PC-3 (cell line): ENCODE results near the gene ANKFN1. TPM values are rescaled to one million over a fixed set of nuclear protein-coding genes. Genes with fewer than 3 reads are reported as not detected.

Source experiments
- ATAC-seq: fragments of 200-7000 bp; cut with Tn5 transposase; 2 replicates; pipeline ENCODE4 v1.9.1; 2020; ENCODE audit warnings: mild to moderate bottlenecking, moderate library complexity
- BruUV-seq: library from RNA; stranded (reverse); fragments of 400-500 nt; replicated peaks from 2 replicates; lab custom pipeline; 2021; lab: Mats Ljungman, UMichigan
- CTCF ChIA-PET: fragments of 300-600 bp; sonication (Branson Sonifier 250); formaldehyde crosslinking; loops from one replicate; lab custom pipeline; 2022; ENCODE audit warnings: antibody characterized with exemption; lab: Charles Lee
- POLR2A ChIA-PET: fragments of 300-600 bp; sonication (Branson Sonifier 250); formaldehyde crosslinking; loops from one replicate; lab custom pipeline; 2022; ENCODE audit warnings: antibody characterized with exemption; ENCODE audit not compliant: unreplicated experiment; lab: Charles Lee
- DNase-seq: peaks from one replicate; pipeline ENCODE4 v3.0.0-alpha.2; 2015
- H2AFZ ChIP-seq: fragments of 300-600 bp; sonication (generic); 2 replicates; pipeline ENCODE4 v1.6.0; 2016; ENCODE audit warnings: antibody characterized with exemption, low read length
- H3F3A ChIP-seq: fragments of 300-600 bp; sonication (generic); one replicate; pipeline ENCODE4 v1.6.0; 2017; ENCODE audit warnings: antibody characterized with exemption, low read length, control low read depth, mild to moderate bottlenecking; ENCODE audit not compliant: unreplicated experiment
- H3K27ac ChIP-seq: fragments of 300-600 bp; sonication (generic); 2 replicates; pipeline ENCODE4 v1.5.1; 2016; ENCODE audit warnings: mild to moderate bottlenecking, low read length
- H3K27me3 ChIP-seq: fragments of 300-600 bp; sonication (generic); 2 replicates; pipeline ENCODE4 v1.6.1; 2016; ENCODE audit warnings: low read length, mixed read lengths
- H3K36me3 ChIP-seq: fragments of 300-600 bp; sonication (generic); 2 replicates; pipeline ENCODE4 v1.6.1; 2016; ENCODE audit warnings: low read depth, mixed run types, low read length, mixed read lengths
- H3K4me1 ChIP-seq: fragments of 300-600 bp; sonication (generic); 2 replicates; pipeline ENCODE4 v1.5.1; 2016; ENCODE audit warnings: low read length; ENCODE audit not compliant: insufficient read depth
- H3K4me2 ChIP-seq: fragments of 300-600 bp; sonication (generic); 2 replicates; pipeline ENCODE4 v1.6.0; 2016; ENCODE audit warnings: low read length
- H3K4me3 ChIP-seq: fragments of 300-600 bp; sonication (generic); 2 replicates; pipeline ENCODE4 v1.5.1; 2016; ENCODE audit warnings: mild to moderate bottlenecking, low read length, mixed read lengths
- H3K79me2 ChIP-seq: fragments of 300-600 bp; sonication (generic); 2 replicates; pipeline ENCODE4 v1.6.1; 2017; ENCODE audit warnings: low read length, mixed read lengths
- H3K9ac ChIP-seq: fragments of 300-600 bp; sonication (generic); 2 replicates; pipeline ENCODE4 v1.6.0; 2016; ENCODE audit warnings: mild to moderate bottlenecking, low read length
- H3K9me2 ChIP-seq: fragments of 300-600 bp; sonication (generic); replicated peaks from 2 replicates; pipeline ENCODE4 v1.6.1; 2016; ENCODE audit warnings: mixed run types, low read length, mixed read lengths
- H3K9me3 ChIP-seq: fragments of 300-600 bp; sonication (generic); 2 replicates; pipeline ENCODE4 v1.6.1; 2016; ENCODE audit warnings: low read length, mixed read lengths
- H4K20me1 ChIP-seq: fragments of 300-600 bp; sonication (generic); 2 replicates; pipeline ENCODE4 v1.6.1; 2016; ENCODE audit warnings: low read length, mixed read lengths
- EZH2 ChIP-seq: fragments of 300-600 bp; sonication (generic); IDR thresholded peaks from one replicate; pipeline ENCODE4 v1.6.1; 2017; ENCODE audit warnings: antibody characterized with exemption, mild to moderate bottlenecking, low read length; ENCODE audit not compliant: unreplicated experiment
- EZH2phosphoT487 ChIP-seq: fragments of 300-600 bp; sonication (generic); IDR thresholded peaks from 2 replicates; pipeline ENCODE4 v1.6.1; 2018; ENCODE audit warnings: mild to moderate bottlenecking, antibody characterized with exemption, low read length, borderline replicate concordance
- intact Hi-C: fragments of 100-400 bp; cut with micrococcal nuclease; formaldehyde crosslinking; loops from 2 replicates; pipeline ENCODE4 v1.9.0; 2023
- total RNA-seq: library from RNA; depleted of rRNA; stranded (reverse); fragments of >200 nt; gene quantifications from 2 replicates; pipeline ENCODE4 v1.2.3, GENCODE V29; 2014
- TF ChIP-seq, protein P1 (sequence below): fragments of 300-600 bp; sonication (generic); conservative IDR thresholded peaks from 2 replicates; pipeline ENCODE4 v1.5.1; 2017; ENCODE audit warnings: antibody characterized with exemption, low read depth, mild to moderate bottlenecking, low read length

The ANKFN1 gene
- total RNA-seq, 1 experiment from 2014 or later = not detected

DNA sequence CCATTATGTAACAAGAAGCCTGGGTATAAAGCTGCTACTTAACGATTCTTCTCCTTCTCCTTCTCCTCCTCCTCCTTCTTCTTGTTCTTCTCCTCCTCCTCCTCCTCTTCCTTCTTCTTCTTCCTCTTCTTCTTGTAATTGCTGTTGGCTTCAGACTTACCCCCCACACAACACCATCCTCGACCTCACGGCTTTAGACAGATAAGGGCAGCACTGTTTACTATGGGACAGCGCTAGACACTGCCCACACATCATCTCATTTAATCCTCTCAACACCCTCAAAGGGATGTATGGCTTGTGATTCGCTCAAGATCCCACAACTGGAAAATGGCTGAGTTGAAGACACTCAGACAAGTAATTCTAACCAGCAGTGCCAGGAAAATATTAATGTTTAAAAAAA, 379.7 kb downstream of the ANKFN1 start:
- ChIA-PET POLR2A (no interaction called here), CTCF (no interaction called here)
- intact Hi-C loops = no loop called here
- H3K4me3 ChIP-seq = no peak overlapping the region
- H3K4me1 ChIP-seq = no peaks in the 10 kb centered on the region
- H3K27me3 ChIP-seq = peaks cover 63% of the 10 kb centered on the region
- H2AFZ ChIP-seq = no peak overlapping the region
- DNase-seq (no peak), ATAC-seq (no peak)
- TF ChIP-seq, protein P1, sequence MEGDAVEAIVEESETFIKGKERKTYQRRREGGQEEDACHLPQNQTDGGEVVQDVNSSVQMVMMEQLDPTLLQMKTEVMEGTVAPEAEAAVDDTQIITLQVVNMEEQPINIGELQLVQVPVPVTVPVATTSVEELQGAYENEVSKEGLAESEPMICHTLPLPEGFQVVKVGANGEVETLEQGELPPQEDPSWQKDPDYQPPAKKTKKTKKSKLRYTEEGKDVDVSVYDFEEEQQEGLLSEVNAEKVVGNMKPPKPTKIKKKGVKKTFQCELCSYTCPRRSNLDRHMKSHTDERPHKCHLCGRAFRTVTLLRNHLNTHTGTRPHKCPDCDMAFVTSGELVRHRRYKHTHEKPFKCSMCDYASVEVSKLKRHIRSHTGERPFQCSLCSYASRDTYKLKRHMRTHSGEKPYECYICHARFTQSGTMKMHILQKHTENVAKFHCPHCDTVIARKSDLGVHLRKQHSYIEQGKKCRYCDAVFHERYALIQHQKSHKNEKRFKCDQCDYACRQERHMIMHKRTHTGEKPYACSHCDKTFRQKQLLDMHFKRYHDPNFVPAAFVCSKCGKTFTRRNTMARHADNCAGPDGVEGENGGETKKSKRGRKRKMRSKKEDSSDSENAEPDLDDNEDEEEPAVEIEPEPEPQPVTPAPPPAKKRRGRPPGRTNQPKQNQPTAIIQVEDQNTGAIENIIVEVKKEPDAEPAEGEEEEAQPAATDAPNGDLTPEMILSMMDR = no peak
- TF ChIP-seq EZH2 (no peak), EZH2phosphoT487 (no peak)
- no peaks in the 10 kb centered on the region for H3K9me3 ChIP-seq
- no peak overlapping the region for H3K9ac ChIP-seq
- no peaks in the 10 kb centered on the region for H3K79me2 ChIP-seq
- no peaks in the 10 kb centered on the region for H3K9me2 ChIP-seq
- H3F3A ChIP-seq = no peaks in the 10 kb centered on the region
- no peak overlapping the region for H3K4me2 ChIP-seq
- H3K27ac ChIP-seq = no peak overlapping the region
- no peaks in the 10 kb centered on the region for H4K20me1 ChIP-seq
- no peaks in the 10 kb centered on the region for H3K36me3 ChIP-seq
- no TSS peak for BruUV-seq

DNA sequence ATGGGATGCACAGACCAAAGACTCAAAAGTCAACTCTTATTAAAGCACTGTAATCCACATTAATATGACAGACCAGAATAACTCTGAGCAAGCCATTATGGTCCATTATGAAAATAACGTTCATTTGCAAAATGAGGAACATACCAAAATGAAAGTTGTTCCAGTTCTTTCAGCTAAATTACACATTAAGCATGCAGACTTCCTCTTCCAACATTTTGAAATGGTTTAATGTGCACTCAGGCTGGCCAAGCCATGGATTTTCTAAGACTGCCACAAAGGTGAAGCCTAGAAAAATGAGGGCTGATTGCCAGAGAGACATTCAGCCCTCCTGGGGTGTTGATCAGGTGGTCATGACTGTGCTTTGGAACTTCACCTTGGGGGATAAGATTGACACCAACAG, 383.5 kb downstream of the ANKFN1 start:
- H3K4me2 ChIP-seq = no peak overlapping the region
- H3K9me2 ChIP-seq = no peaks in the 10 kb centered on the region
- no peaks in the 10 kb centered on the region for H3K79me2 ChIP-seq
- peaks cover 33% of the 10 kb centered on the region for H3K27me3 ChIP-seq
- DNase-seq (no peak), ATAC-seq (no peak)
- no peaks in the 10 kb centered on the region for H3F3A ChIP-seq
- TF ChIP-seq EZH2 = no peak
- TF ChIP-seq, protein P1 = no peak
- no peak for TF ChIP-seq EZH2phosphoT487
- BruUV-seq = no TSS peak
- intact Hi-C loops = no loop called here
- H3K9me3 ChIP-seq = no peaks in the 10 kb centered on the region
- no peaks in the 10 kb centered on the region for H4K20me1 ChIP-seq
- no peak overlapping the region for H3K4me3 ChIP-seq
- H3K36me3 ChIP-seq = no peaks in the 10 kb centered on the region
- no peaks in the 10 kb centered on the region for H3K4me1 ChIP-seq
- ChIA-PET POLR2A (no interaction called here), CTCF (no interaction called here)
- H3K9ac ChIP-seq = no peak overlapping the region
- no peak overlapping the region for H2AFZ ChIP-seq
- H3K27ac ChIP-seq = no peak overlapping the region

DNA sequence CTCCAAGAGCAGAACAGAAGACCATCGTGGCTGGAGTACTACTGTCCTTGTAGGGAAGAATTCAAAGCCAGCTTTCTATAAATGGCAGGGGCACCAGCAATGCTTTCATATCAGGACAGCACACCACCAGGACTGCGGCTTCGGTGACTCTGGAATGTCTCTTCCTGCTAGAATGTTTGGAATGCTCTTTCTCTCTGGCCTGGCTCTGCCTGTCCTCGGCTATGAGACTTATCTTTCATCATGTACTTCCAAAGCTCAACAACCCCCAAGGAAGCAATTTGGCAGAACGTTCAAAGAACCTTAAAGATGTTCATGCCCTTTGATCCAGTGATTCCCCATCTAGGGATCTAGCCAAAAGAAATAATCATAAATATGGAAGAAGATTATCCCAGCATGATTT, 387.6 kb downstream of the ANKFN1 start:
- POLR2A ChIA-PET = no interaction called here
- Histone ChIP-seq H3K79me2 (no peaks in the 10 kb centered on the region), H3K4me3 (no peak overlapping the region), H3K36me3 (no peaks in the 10 kb centered on the region), H4K20me1 (no peaks in the 10 kb centered on the region), H3K4me1 (no peaks in the 10 kb centered on the region), H3K9ac (no peak overlapping the region), H3F3A (no peaks in the 10 kb centered on the region), H3K27me3 (peaks cover 18% of the 10 kb centered on the region; the same call in 1 of the 2 replicates), H3K4me2 (no peak overlapping the region), H3K27ac (no peak overlapping the region), H3K9me2 (no peaks in the 10 kb centered on the region), H3K9me3 (no peaks in the 10 kb centered on the region), H2AFZ (no peak overlapping the region)
- BruUV-seq = no TSS peak
- CTCF ChIA-PET = no interaction called here
- TF ChIP-seq EZH2phosphoT487 = no peak
- TF ChIP-seq EZH2 = no peak
- TF ChIP-seq, protein P1 = no peak
- DNase-seq (no peak), ATAC-seq (no peak)
- intact Hi-C loops = no loop called here
